Measurements from ENCODE around the gene IFNAR1. TPM values are rescaled to one million over a fixed set of nuclear protein-coding genes. Genes with fewer than 3 reads are reported as not detected.

The IFNAR1 gene
- total RNA-seq, 1 experiment from 2014 or later = 14.2 TPM

- no peak overlapping the region for H2AK5ac ChIP-seq (ENCODE audit: insufficient read length, low read length)
- H4K91ac ChIP-seq (ENCODE audit: insufficient read length, low read depth, low read length) = no peak overlapping the region
- TF ChIP-seq CTCF (conservative IDR thresholded peaks at IDR 0.05) = no peak
- H3K79me1 ChIP-seq (ENCODE audit: insufficient read depth, low read depth, low read length, poor library complexity, severe bottlenecking) = no peaks in the 10 kb centered on the region
- no peaks in the 10 kb centered on the region for H3K9me3 ChIP-seq (ENCODE audit: control insufficient read depth, low read depth, low read length)
- H4K5ac ChIP-seq (ENCODE audit: insufficient read length, low read depth, low read length) = no peak overlapping the region
- no peak overlapping the region for H2AFZ ChIP-seq (ENCODE audit: low read length)
- H3K4me2 ChIP-seq (ENCODE audit: insufficient read depth, insufficient read length, low read length) = no peak overlapping the region
- H3K56ac ChIP-seq (ENCODE audit: insufficient read length, low read depth, low read length) = no peak overlapping the region
- no peak overlapping the region for H3K9ac ChIP-seq (ENCODE audit: extremely low read depth, insufficient read length, low read length)
- no peak overlapping the region for H2BK15ac ChIP-seq (ENCODE audit: low read depth, low read length)
- H3K79me2 ChIP-seq (ENCODE audit: insufficient read depth, low read length) = no peaks in the 10 kb centered on the region
- H3K27ac ChIP-seq (ENCODE audit: insufficient read length, low read depth, low read length) = no peak overlapping the region
- no peaks in the 10 kb centered on the region; a peak in 1 of 5 replicates for H3K9me3 Mint-ChIP-seq
- H3K23me2 ChIP-seq (ENCODE audit: insufficient read length, low read depth, low read length, poor library complexity, severe bottlenecking) = no peaks in the 10 kb centered on the region
- no peak overlapping the region for H4K8ac ChIP-seq (replicated peaks; ENCODE audit: insufficient read length, low read depth, low read length)
- no peaks in the 10 kb centered on the region for H3K27me3 ChIP-seq (ENCODE audit: insufficient read depth, low read length)
- H2BK120ac ChIP-seq (ENCODE audit: low read depth, low read length, poor library complexity, severe bottlenecking) = no peak overlapping the region
- DNase-seq = no peak
- H2BK12ac ChIP-seq (ENCODE audit: insufficient read length, low read depth, low read length) = no peak overlapping the region
- no peak overlapping the region for H3K27ac Mint-ChIP-seq
- no peaks in the 10 kb centered on the region; the same call in 1 of the 2 replicates for H3K4me1 ChIP-seq (ENCODE audit: insufficient read depth, low read length)
- peaks cover 2 to 7% of the 10 kb centered on the region in 2 experiments; a peak in 2 of 4 replicates for H3K4me1 Mint-ChIP-seq
- H3K14ac ChIP-seq (ENCODE audit: insufficient read depth, low read length) = no peak overlapping the region
- H3K36me3 Mint-ChIP-seq (ENCODE audit: insufficient read depth in 1 of 3, low read depth in 3 of 3) = no peaks in the 10 kb centered on the region
- no peak overlapping the region for H3K18ac ChIP-seq (ENCODE audit: insufficient read length, low read depth, low read length)
- H3K23ac ChIP-seq (ENCODE audit: insufficient read length, low read depth, low read length) = no peak overlapping the region
- WGBS (ENCODE audit: extremely low coverage, insufficient read length, low lambda C conversion rate) = no CpG with 5 or more reads among the region's 17 CpGs
- peaks cover 2% of the 10 kb centered on the region; the same call in 1 of the 2 replicates for H3K27me3 Mint-ChIP-seq (ENCODE audit: low read depth)
- H2BK5ac ChIP-seq (ENCODE audit: insufficient read length, low read length) = no peak overlapping the region
- H4K20me1 ChIP-seq (ENCODE audit: control insufficient read depth, insufficient read depth, insufficient read length) = no peaks in the 10 kb centered on the region
- H3K4me3 Mint-ChIP-seq = no peak overlapping the region
- no peak overlapping the region for H3T11ph ChIP-seq (ENCODE audit: low read length)
- no peak overlapping the region for H2BK20ac ChIP-seq (ENCODE audit: low read depth, low read length, poor library complexity, severe bottlenecking)
- no peak overlapping the region for H3K4ac ChIP-seq (ENCODE audit: low read depth, low read length)
Observed at GRCh38 chr21:33384841-33385331, 60.1 kb downstream of the IFNAR1 start.
